ENCODE data around the gene FKBP4. TPM values are rescaled to one million over a fixed set of nuclear protein-coding genes. Genes with fewer than 3 reads are reported as not detected.

The FKBP4 gene
- total RNA-seq, 1 donor: 17.4 TPM

DNA sequence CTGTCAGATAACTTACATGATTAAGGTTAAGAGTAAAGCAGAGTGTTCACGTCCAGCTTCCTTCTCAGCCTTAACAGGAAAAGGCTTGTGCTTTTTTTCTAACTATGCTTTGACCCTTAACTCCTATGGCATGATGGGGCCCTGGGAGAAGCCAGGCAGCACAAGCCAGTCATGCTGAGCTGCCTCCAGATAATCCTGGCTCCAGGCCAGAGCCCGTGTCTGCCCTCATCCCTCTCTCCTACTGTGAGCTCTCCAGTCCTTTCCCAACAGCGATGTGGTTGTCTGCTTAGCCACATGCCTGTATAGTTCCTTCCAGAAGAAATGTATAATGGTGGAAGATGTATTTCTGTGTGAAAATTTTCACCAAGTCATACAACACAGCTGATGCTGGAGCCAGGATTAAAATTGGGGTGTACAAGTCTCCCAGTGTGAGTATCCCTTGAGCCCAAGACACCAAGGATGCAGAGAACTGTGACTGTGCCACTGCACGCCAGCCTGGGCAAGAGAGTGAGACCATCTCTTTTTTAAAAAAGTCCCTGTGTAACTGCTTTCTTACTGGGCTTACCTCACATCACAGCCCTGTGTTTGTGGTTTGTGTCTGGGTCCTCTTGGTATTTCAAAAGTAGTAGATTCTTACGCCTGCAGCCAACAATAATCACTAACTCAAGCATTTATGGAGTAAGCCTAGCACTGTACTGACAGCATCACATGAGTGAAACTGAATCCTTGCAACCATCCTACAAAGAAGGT is 9.8 kb downstream of the FKBP4 start:
- Histone ChIP-seq H3K36me3 (ENCODE audit: insufficient read depth, low read length) (peaks cover 49% of the 10 kb centered on the region), H3K4me3 (ENCODE audit: insufficient read depth, low read length) (no peak overlapping the region), H4K20me1 (ENCODE audit: insufficient read depth, low read length) (peaks cover 3% of the 10 kb centered on the region), H3K4me2 (ENCODE audit: insufficient read depth, low read length) (peak overlapping the region; percentile 46), H3K27me3 (ENCODE audit: insufficient read depth, low read length) (no peaks in the 10 kb centered on the region), H3K27ac (ENCODE audit: low read depth, low read length) (peak overlapping the region; percentile 82), H2AFZ (ENCODE audit: low read length) (no peak overlapping the region), H3K79me2 (ENCODE audit: insufficient read depth, low read length) (no peaks in the 10 kb centered on the region), H3K9me3 (ENCODE audit: low read depth, low read length) (no peaks in the 10 kb centered on the region), H3K4me1 (ENCODE audit: insufficient read depth, low read length) (peaks cover 22% of the 10 kb centered on the region)
- DNase-seq (ENCODE audit: insufficient read length, low spot score, missing footprints): peak; percentile 93
- TF ChIP-seq, protein P1, sequence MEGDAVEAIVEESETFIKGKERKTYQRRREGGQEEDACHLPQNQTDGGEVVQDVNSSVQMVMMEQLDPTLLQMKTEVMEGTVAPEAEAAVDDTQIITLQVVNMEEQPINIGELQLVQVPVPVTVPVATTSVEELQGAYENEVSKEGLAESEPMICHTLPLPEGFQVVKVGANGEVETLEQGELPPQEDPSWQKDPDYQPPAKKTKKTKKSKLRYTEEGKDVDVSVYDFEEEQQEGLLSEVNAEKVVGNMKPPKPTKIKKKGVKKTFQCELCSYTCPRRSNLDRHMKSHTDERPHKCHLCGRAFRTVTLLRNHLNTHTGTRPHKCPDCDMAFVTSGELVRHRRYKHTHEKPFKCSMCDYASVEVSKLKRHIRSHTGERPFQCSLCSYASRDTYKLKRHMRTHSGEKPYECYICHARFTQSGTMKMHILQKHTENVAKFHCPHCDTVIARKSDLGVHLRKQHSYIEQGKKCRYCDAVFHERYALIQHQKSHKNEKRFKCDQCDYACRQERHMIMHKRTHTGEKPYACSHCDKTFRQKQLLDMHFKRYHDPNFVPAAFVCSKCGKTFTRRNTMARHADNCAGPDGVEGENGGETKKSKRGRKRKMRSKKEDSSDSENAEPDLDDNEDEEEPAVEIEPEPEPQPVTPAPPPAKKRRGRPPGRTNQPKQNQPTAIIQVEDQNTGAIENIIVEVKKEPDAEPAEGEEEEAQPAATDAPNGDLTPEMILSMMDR (IDR thresholded peaks at IDR 0.05; ENCODE audit: extremely low read depth, low read depth, low read length): no peak

- H3K36me3 ChIP-seq (ENCODE audit: insufficient read depth, low read length): peaks cover 43% of the 10 kb centered on the region
- H3K4me1 ChIP-seq (ENCODE audit: insufficient read depth, low read length): peaks cover 22% of the 10 kb centered on the region
- no peak for DNase-seq (ENCODE audit: insufficient read length, low spot score, missing footprints)
- H3K9me3 ChIP-seq (ENCODE audit: low read depth, low read length): no peaks in the 10 kb centered on the region
- no peaks in the 10 kb centered on the region for H3K79me2 ChIP-seq (ENCODE audit: insufficient read depth, low read length)
- peaks cover 3% of the 10 kb centered on the region for H4K20me1 ChIP-seq (ENCODE audit: insufficient read depth, low read length)
- TF ChIP-seq, protein P1 (IDR thresholded peaks at IDR 0.05; ENCODE audit: extremely low read depth, low read depth, low read length): no peak
- peak overlapping the region; percentile 82 for H3K27ac ChIP-seq (ENCODE audit: low read depth, low read length)
- H3K4me2 ChIP-seq (ENCODE audit: insufficient read depth, low read length): peak overlapping the region; percentile 46
- H3K4me3 ChIP-seq (ENCODE audit: insufficient read depth, low read length): no peak overlapping the region
- H2AFZ ChIP-seq (ENCODE audit: low read length): no peak overlapping the region
- H3K27me3 ChIP-seq (ENCODE audit: insufficient read depth, low read length): no peaks in the 10 kb centered on the region
Observed at GRCh38 chr12:2805143-2805520, 10.4 kb downstream of the FKBP4 start.

DNA sequence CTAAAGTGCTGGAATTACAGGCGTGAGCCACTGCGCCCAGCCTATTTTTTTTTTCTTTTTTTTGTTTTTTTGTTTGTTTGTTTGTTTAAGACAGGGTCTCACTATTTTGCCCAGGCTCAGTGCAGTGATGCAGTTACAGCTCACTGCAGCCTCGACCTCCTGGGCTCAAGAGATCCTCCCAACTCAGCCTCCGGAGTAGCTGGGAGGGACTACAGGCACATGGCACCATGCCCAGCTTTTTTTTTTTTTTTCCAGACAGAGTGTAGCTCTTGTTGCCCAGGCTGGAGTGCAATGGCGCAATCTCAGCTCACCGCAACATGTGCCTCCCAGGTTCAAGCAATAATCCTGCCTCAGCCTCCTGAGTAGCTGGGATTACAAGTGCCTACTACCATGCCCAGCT is 11.9 kb downstream of the FKBP4 start:
- peaks cover 3% of the 10 kb centered on the region for H4K20me1 ChIP-seq (ENCODE audit: insufficient read depth, low read length)
- H3K27ac ChIP-seq (ENCODE audit: low read depth, low read length): no peak overlapping the region
- H3K79me2 ChIP-seq (ENCODE audit: insufficient read depth, low read length): peaks cover 2% of the 10 kb centered on the region
- no peak overlapping the region for H2AFZ ChIP-seq (ENCODE audit: low read length)
- H3K4me3 ChIP-seq (ENCODE audit: insufficient read depth, low read length): no peak overlapping the region
- H3K9me3 ChIP-seq (ENCODE audit: low read depth, low read length): no peaks in the 10 kb centered on the region
- TF ChIP-seq, protein P1 (IDR thresholded peaks at IDR 0.05; ENCODE audit: extremely low read depth, low read depth, low read length): no peak
- H3K27me3 ChIP-seq (ENCODE audit: insufficient read depth, low read length): no peaks in the 10 kb centered on the region
- H3K4me1 ChIP-seq (ENCODE audit: insufficient read depth, low read length): peaks cover 24% of the 10 kb centered on the region
- peaks cover 28% of the 10 kb centered on the region for H3K36me3 ChIP-seq (ENCODE audit: insufficient read depth, low read length)
- DNase-seq (ENCODE audit: insufficient read length, low spot score, missing footprints): no peak
- H3K4me2 ChIP-seq (ENCODE audit: insufficient read depth, low read length): no peak overlapping the region

- DNase-seq (ENCODE audit: insufficient read length, low spot score, missing footprints): no peak
- H3K27ac ChIP-seq (ENCODE audit: low read depth, low read length): peak overlapping the region; percentile 92
- H3K27me3 ChIP-seq (ENCODE audit: insufficient read depth, low read length): no peaks in the 10 kb centered on the region
- H2AFZ ChIP-seq (ENCODE audit: low read length): peak overlapping the region; percentile 98
- H3K79me2 ChIP-seq (ENCODE audit: insufficient read depth, low read length): peaks cover 28% of the 10 kb centered on the region
- TF ChIP-seq, protein P1 (IDR thresholded peaks at IDR 0.05; ENCODE audit: extremely low read depth, low read depth, low read length): no peak
- no peaks in the 10 kb centered on the region for H4K20me1 ChIP-seq (ENCODE audit: insufficient read depth, low read length)
- H3K4me2 ChIP-seq (ENCODE audit: insufficient read depth, low read length): peak overlapping the region; percentile 98
- H3K4me1 ChIP-seq (ENCODE audit: insufficient read depth, low read length): peaks cover 11% of the 10 kb centered on the region
- H3K36me3 ChIP-seq (ENCODE audit: insufficient read depth, low read length): no peaks in the 10 kb centered on the region
- H3K4me3 ChIP-seq (ENCODE audit: insufficient read depth, low read length): peak overlapping the region; percentile 86
- no peaks in the 10 kb centered on the region for H3K9me3 ChIP-seq (ENCODE audit: low read depth, low read length)
Observed at GRCh38 chr12:2811801-2812200, 17.0 kb downstream of the FKBP4 start.

Data from osteoblast (primary cell).